Smooth muscle cell (in vitro differentiated cells): ENCODE results near the gene TMEM151B. TPM values are rescaled to one million over a fixed set of nuclear protein-coding genes. Genes with fewer than 3 reads are reported as not detected.

Experiments used
- DNase-seq: peaks from one replicate; lab custom pipeline; 2025; ENCODE audit not compliant: unreplicated experiment; lab: John Stamatoyannopoulos, UW
- H2AFZ ChIP-seq: fragments of 200-600 bp; sonication (generic); 2 replicates; pipeline ENCODE4 v1.6.0; 2016; ENCODE audit warnings: antibody characterized with exemption, low read depth, mild to moderate bottlenecking
- H3F3A ChIP-seq: fragments of 200-600 bp; sonication (generic); 2 replicates; pipeline ENCODE4 v1.6.0; 2017; ENCODE audit warnings: antibody characterized with exemption, low read depth
- H3K27ac ChIP-seq: fragments of 200-600 bp; sonication (generic); 2 replicates; pipeline ENCODE4 v1.5.1; 2016; ENCODE audit warnings: low read depth, mild to moderate bottlenecking
- H3K27me3 ChIP-seq: fragments of 200-600 bp; sonication (generic); 2 replicates; pipeline ENCODE4 v1.6.1; 2016; ENCODE audit warnings: low read depth, mild to moderate bottlenecking
- H3K36me3 ChIP-seq: fragments of 200-600 bp; sonication (generic); 2 replicates; pipeline ENCODE4 v1.5.1; 2016; ENCODE audit warnings: low read depth
- H3K4me1 ChIP-seq: fragments of 200-600 bp; sonication (generic); 2 replicates; pipeline ENCODE4 v1.5.1; 2016; ENCODE audit warnings: low read depth
- H3K4me2 ChIP-seq: fragments of 200-600 bp; sonication (generic); 2 replicates; pipeline ENCODE4 v1.6.0; 2016; ENCODE audit warnings: mild to moderate bottlenecking
- H3K4me3 ChIP-seq: fragments of 200-600 bp; sonication (generic); 2 replicates; pipeline ENCODE4 v1.5.1; 2016; ENCODE audit warnings: mild to moderate bottlenecking
- H3K79me2 ChIP-seq: fragments of 200-600 bp; sonication (generic); 2 replicates; pipeline ENCODE4 v1.6.0; 2016; ENCODE audit warnings: low read depth, mild to moderate bottlenecking
- H3K9ac ChIP-seq: fragments of 200-600 bp; sonication (generic); 2 replicates; pipeline ENCODE4 v1.6.0; 2016; ENCODE audit warnings: low read depth
- H3K9me3 ChIP-seq: fragments of 200-600 bp; sonication (generic); replicated peaks from 2 replicates; pipeline ENCODE4 v1.5.1; 2016; ENCODE audit warnings: low read depth
- H4K20me1 ChIP-seq: fragments of 200-600 bp; sonication (generic); 2 replicates; pipeline ENCODE4 v1.6.0; 2016; ENCODE audit warnings: low read depth
- WGBS: methylation state at CpG from one replicate; pipeline ENCODE4 v1.1.7; 2016; ENCODE audit warnings: low lambda C conversion rate; 5-methylcytosine and 5-hydroxymethylcytosine counted together
- polyA plus RNA-seq: library from polyadenylated mRNA; unstranded; fragments of >200 nt; fragmentation: Nextera tagmentation; extraction: Ambion mirVana; gene quantifications from 2 replicates; pipeline ENCODE4 v1.2.1, GENCODE V29; 2016
- total RNA-seq: library from RNA; depleted of rRNA; stranded (reverse); fragments of >200 nt; gene quantifications from 2 replicates; pipeline ENCODE4 v1.2.3, GENCODE V29; 2014
- TF ChIP-seq, protein P1 (sequence below): fragments of 200-600 bp; sonication (generic); IDR thresholded peaks from 2 replicates; pipeline ENCODE4 v1.5.1; 2017; ENCODE audit warnings: borderline replicate concordance, mild to moderate bottlenecking, antibody characterized with exemption; ENCODE audit not compliant: insufficient read depth, poor library complexity, severe bottlenecking

Gene TMEM151B
- total and polyA plus RNA-seq, 2 experiments from 2014 or later: not detected

GRCh38 chr6:44266347-44266746 lies 3.9 kb upstream of the TMEM151B start:
- WGBS: 84% methylated on average over 3 of the region's 3 CpGs

DNA sequence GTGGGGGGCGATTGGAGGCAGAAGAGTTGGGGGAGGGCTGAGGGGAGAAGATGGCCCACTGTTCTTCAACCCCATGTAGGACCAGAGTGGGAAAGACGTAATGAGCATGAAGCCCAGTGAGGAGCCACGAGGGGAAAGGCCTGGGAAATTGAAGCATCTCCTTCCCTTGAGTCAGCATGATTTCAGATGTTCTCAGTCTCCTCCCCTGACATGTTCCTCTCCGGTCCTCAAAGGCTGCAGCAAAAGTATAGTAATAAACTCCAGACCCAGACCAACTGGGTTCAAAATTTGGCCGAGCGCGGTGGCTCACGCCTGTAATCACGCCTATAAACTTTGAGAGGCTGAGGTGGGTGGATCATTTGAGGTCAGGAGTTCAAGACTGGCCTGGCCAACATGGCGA lies 3.0 kb upstream of the TMEM151B start:
- Histone ChIP-seq H4K20me1 (peaks cover 13% of the 10 kb centered on the region), H3F3A (no peaks in the 10 kb centered on the region), H3K79me2 (peaks cover 16% of the 10 kb centered on the region), H2AFZ (no peak overlapping the region), H3K4me2 (no peak overlapping the region), H3K9ac (no peak overlapping the region), H3K4me1 (peaks cover 25% of the 10 kb centered on the region), H3K27ac (no peak overlapping the region), H3K27me3 (peaks cover 40% of the 10 kb centered on the region), H3K9me3 (no peaks in the 10 kb centered on the region), H3K4me3 (no peak overlapping the region), H3K36me3 (no peaks in the 10 kb centered on the region)
- TF ChIP-seq, protein P1, sequence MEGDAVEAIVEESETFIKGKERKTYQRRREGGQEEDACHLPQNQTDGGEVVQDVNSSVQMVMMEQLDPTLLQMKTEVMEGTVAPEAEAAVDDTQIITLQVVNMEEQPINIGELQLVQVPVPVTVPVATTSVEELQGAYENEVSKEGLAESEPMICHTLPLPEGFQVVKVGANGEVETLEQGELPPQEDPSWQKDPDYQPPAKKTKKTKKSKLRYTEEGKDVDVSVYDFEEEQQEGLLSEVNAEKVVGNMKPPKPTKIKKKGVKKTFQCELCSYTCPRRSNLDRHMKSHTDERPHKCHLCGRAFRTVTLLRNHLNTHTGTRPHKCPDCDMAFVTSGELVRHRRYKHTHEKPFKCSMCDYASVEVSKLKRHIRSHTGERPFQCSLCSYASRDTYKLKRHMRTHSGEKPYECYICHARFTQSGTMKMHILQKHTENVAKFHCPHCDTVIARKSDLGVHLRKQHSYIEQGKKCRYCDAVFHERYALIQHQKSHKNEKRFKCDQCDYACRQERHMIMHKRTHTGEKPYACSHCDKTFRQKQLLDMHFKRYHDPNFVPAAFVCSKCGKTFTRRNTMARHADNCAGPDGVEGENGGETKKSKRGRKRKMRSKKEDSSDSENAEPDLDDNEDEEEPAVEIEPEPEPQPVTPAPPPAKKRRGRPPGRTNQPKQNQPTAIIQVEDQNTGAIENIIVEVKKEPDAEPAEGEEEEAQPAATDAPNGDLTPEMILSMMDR: no peak
- 85% methylated on average over 10 of the region's 10 CpGs for WGBS
- no peak for DNase-seq

More at GRCh38 chr6:44266347-44266746, 3.9 kb upstream of the TMEM151B start:
- Histone ChIP-seq H2AFZ (no peak overlapping the region), H3K4me3 (no peak overlapping the region), H3K9me3 (no peaks in the 10 kb centered on the region), H3F3A (no peaks in the 10 kb centered on the region), H3K79me2 (peaks cover 16% of the 10 kb centered on the region), H3K4me1 (peaks cover 25% of the 10 kb centered on the region), H3K27me3 (peaks cover 31% of the 10 kb centered on the region), H3K27ac (no peak overlapping the region), H3K9ac (no peak overlapping the region), H3K4me2 (no peak overlapping the region), H3K36me3 (no peaks in the 10 kb centered on the region), H4K20me1 (peaks cover 13% of the 10 kb centered on the region)
- TF ChIP-seq, protein P1: no peak
- DNase-seq: no peak

GRCh38 chr6:44268095-44268628 lies 2.1 kb upstream of the TMEM151B start:
- DNase-seq: no peak
- no peak overlapping the region for H2AFZ ChIP-seq
- no peak overlapping the region for H3K9ac ChIP-seq
- H3K4me1 ChIP-seq: peaks cover 23% of the 10 kb centered on the region
- peaks cover 15% of the 10 kb centered on the region for H3K79me2 ChIP-seq
- TF ChIP-seq, protein P1: peak; percentile 96
- WGBS: 8% methylated on average over 5 of the region's 5 CpGs
- peaks cover 13% of the 10 kb centered on the region for H4K20me1 ChIP-seq
- no peak overlapping the region for H3K27ac ChIP-seq
- H3K36me3 ChIP-seq: no peaks in the 10 kb centered on the region
- no peak overlapping the region for H3K4me2 ChIP-seq
- H3K27me3 ChIP-seq: peaks cover 49% of the 10 kb centered on the region
- H3K9me3 ChIP-seq: no peaks in the 10 kb centered on the region
- H3K4me3 ChIP-seq: no peak overlapping the region
- H3F3A ChIP-seq: no peaks in the 10 kb centered on the region

DNA sequence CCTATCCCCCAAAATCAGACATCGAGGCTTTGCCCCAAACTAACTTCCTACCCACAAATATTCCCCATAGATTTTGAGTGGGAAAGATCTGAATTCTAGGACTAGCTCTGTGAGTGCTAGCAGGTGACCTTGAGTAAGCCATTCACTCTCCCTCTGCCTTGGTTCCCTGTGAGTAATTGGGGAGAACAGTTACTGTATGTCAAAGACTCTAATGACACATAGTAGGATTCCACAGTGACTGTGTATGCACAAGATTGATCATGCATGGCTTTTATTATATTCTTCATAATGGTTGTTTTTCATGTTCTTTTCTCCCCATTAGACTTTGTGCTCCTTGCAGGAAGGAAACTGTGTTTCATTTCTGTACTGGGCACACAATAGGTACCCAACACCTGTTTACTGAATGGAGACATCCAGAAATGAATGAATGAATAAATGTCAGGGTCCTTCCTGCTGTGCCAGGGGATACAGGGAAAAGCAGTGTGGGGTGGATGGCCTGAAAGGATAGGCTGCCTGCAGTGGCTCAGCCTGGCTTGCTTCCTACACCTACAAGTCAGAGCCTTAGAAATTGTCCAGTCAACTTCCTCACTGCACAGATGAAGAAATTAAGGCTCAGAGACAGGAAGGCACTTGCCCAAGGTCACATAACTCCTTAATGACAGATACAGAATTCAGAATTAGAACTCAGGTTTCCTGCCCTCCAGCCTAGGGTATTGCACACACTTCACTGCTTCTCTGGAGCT lies 901 bp upstream of the TMEM151B start:
- Histone ChIP-seq H3K4me1 (peaks cover 11% of the 10 kb centered on the region), H3K9me3 (no peaks in the 10 kb centered on the region), H3K4me3 (no peak overlapping the region), H3K79me2 (peaks cover 3% of the 10 kb centered on the region), H3K36me3 (no peaks in the 10 kb centered on the region), H4K20me1 (peaks cover 4% of the 10 kb centered on the region), H3K4me2 (no peak overlapping the region), H3F3A (no peaks in the 10 kb centered on the region), H2AFZ (no peak overlapping the region), H3K27ac (no peak overlapping the region), H3K27me3 (peaks cover 57% of the 10 kb centered on the region), H3K9ac (no peak overlapping the region)
- TF ChIP-seq, protein P1: no peak
- no peak for DNase-seq
- WGBS: 88% methylated on average over 1 of the region's 1 CpG
